Mesothelial cell of epicardium (in vitro differentiated cells): ENCODE data around the gene DCAF12. TPM values are rescaled to one million over a fixed set of nuclear protein-coding genes. Genes with fewer than 3 reads are reported as not detected.

Source experiments
- DNase-seq, 2 experiments: peaks; one replicate each; pipeline ENCODE4 v3.0.0; 2021; ENCODE audit warnings: low spot score in 2 of 2; ENCODE audit not compliant: unreplicated experiment in 2 of 2
- H3K27ac Mint-ChIP-seq: 2 replicates; pipeline ENCODE4 v1.8.0; 2021; ENCODE audit warnings: mixed read lengths
- H3K27me3 Mint-ChIP-seq: 2 replicates; pipeline ENCODE4 v1.8.0; 2021; ENCODE audit warnings: low read depth, mixed read lengths
- H3K36me3 Mint-ChIP-seq: 2 replicates; pipeline ENCODE4 v1.8.0; 2021; ENCODE audit warnings: mixed read lengths
- H3K4me1 Mint-ChIP-seq: 2 replicates; pipeline ENCODE4 v1.8.0; 2021; ENCODE audit warnings: mixed read lengths
- H3K4me3 Mint-ChIP-seq: 2 replicates; pipeline ENCODE4 v1.8.0; 2021; ENCODE audit warnings: mild to moderate bottlenecking, moderate library complexity, mixed read lengths
- H3K9me3 Mint-ChIP-seq: 2 replicates; pipeline ENCODE4 v1.8.0; 2021; ENCODE audit warnings: mixed read lengths
- CTCF ChIP-seq: fragments of 200-600 bp; sonication (generic); IDR thresholded peaks from one replicate; pipeline ENCODE4 v1.5.0; 2021; ENCODE audit warnings: antibody characterized with exemption; ENCODE audit not compliant: unreplicated experiment
- total RNA-seq: library from RNA; stranded (reverse); gene quantifications from 3 replicates; pipeline ENCODE4 v1.2.1, GENCODE V29; 2021

DCAF12 gene
- total RNA-seq, 1 donor from 2014 or later = 35.2 TPM

- no peaks in the 10 kb centered on the region for H3K4me1 Mint-ChIP-seq
- no peak overlapping the region for H3K27ac Mint-ChIP-seq
- no peaks in the 10 kb centered on the region for H3K9me3 Mint-ChIP-seq
- H3K4me3 Mint-ChIP-seq = no peak overlapping the region
- no peak for TF ChIP-seq CTCF
- H3K36me3 Mint-ChIP-seq = peaks cover 17% of the 10 kb centered on the region
- no peaks in the 10 kb centered on the region for H3K27me3 Mint-ChIP-seq
- no peak for DNase-seq
Measured at GRCh38 chr9:34087370-34087769, 39.1 kb downstream of the DCAF12 start.

- H3K4me3 Mint-ChIP-seq = no peak overlapping the region
- H3K27me3 Mint-ChIP-seq = no peaks in the 10 kb centered on the region
- TF ChIP-seq CTCF = no peak
- no peak overlapping the region for H3K27ac Mint-ChIP-seq
- H3K9me3 Mint-ChIP-seq = no peaks in the 10 kb centered on the region
- H3K4me1 Mint-ChIP-seq = no peaks in the 10 kb centered on the region
- no peak for DNase-seq
- peaks cover 13% of the 10 kb centered on the region for H3K36me3 Mint-ChIP-seq
Measured at GRCh38 chr9:34086864-34087263, 39.6 kb downstream of the DCAF12 start.

GRCh38 chr9:34085581-34086500 is 40.7 kb downstream of the DCAF12 start:
- TF ChIP-seq CTCF = no peak
- Mint-ChIP-seq H3K27ac (no peak overlapping the region), H3K4me3 (no peak overlapping the region), H3K4me1 (no peaks in the 10 kb centered on the region), H3K36me3 (peaks cover 10% of the 10 kb centered on the region), H3K9me3 (no peaks in the 10 kb centered on the region), H3K27me3 (no peaks in the 10 kb centered on the region)
- DNase-seq = no peak

- no peaks in the 10 kb centered on the region for H3K27me3 Mint-ChIP-seq
- H3K27ac Mint-ChIP-seq = peak overlapping the region; percentile 63
- no peaks in the 10 kb centered on the region for H3K9me3 Mint-ChIP-seq
- no peak for DNase-seq
- H3K36me3 Mint-ChIP-seq = peaks cover 10% of the 10 kb centered on the region
- H3K4me1 Mint-ChIP-seq = no peaks in the 10 kb centered on the region
- no peak for TF ChIP-seq CTCF
- H3K4me3 Mint-ChIP-seq = no peak overlapping the region
Measured at GRCh38 chr9:34084562-34084961, 41.9 kb downstream of the DCAF12 start.

GRCh38 chr9:34079181-34079580 is 47.3 kb downstream of the DCAF12 start:
- H3K4me1 Mint-ChIP-seq = peaks cover 2% of the 10 kb centered on the region
- H3K27me3 Mint-ChIP-seq = no peaks in the 10 kb centered on the region
- no peak overlapping the region for H3K27ac Mint-ChIP-seq
- no peak for TF ChIP-seq CTCF
- no peak for DNase-seq
- H3K4me3 Mint-ChIP-seq = no peak overlapping the region
- no peaks in the 10 kb centered on the region for H3K9me3 Mint-ChIP-seq
- H3K36me3 Mint-ChIP-seq = no peaks in the 10 kb centered on the region
